ENCODE data around the gene PLEKHM3. TPM values are rescaled to one million over a fixed set of nuclear protein-coding genes. Genes with fewer than 3 reads are reported as not detected.

Gene PLEKHM3
- total and polyA plus RNA-seq, 2 of the 13 experiments (the other 11 are each of a cell fraction or from before 2014, with no cell fraction given), result 4.5 to 4.7 TPM

DNA sequence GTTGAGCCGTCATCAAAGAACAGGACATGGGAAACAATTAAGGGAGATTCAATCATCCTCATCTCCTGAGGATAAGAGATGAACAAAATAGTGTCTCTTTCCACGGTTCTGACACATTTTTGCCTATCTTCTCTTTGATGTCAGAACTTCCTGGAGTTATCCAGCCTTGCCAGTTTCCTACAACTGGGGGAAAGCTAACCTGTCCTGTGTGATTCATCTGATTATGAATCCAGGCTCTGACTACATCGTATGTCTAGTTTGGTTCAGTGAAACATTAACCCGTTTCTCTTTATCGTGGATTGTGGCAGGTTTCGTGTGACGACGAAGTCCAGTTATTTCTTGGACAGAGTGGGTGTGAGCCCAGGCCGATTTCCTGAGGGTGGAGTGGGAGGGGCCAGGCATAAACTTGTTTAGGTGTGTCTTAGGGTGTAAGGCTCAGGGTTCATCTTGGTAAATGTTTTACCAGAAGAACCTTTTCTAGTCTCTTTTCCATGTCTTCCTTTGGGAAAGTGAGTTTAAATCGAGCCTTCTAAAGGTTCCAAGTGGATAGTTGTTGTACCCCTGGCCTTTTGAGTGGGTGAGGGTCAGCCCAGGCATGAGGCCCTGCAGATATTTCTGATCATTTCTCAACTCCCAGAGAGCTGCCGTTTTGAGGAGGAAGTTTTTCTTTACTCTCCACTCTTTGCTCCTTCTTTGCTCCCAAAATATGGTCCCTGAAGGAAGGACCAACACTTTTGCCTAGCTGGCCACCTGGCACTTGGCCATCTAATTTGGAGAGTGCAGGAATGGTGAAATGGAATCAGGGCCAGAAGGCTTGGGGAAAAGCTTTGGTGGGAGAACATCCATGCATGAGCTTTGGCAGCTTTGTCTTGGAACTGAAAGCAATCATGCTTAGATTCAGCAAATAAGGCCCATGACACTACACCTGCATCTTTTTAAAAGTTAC, 205.2 kb downstream of the PLEKHM3 start (continued):
- TF ChIP-seq SAP130 (CRISPR knock-in tag; IDR thresholded peaks at IDR 0.05; ENCODE audit: low read depth), result peak; percentile 94
- TF ChIP-seq, protein P1, sequence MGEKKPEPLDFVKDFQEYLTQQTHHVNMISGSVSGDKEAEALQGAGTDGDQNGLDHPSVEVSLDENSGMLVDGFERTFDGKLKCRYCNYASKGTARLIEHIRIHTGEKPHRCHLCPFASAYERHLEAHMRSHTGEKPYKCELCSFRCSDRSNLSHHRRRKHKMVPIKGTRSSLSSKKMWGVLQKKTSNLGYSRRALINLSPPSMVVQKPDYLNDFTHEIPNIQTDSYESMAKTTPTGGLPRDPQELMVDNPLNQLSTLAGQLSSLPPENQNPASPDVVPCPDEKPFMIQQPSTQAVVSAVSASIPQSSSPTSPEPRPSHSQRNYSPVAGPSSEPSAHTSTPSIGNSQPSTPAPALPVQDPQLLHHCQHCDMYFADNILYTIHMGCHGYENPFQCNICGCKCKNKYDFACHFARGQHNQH (CRISPR knock-in tag; IDR thresholded peaks at IDR 0.05), result peak; percentile 98
- no peak for TF ChIP-seq MATR3 (CRISPR knock-in tag; IDR thresholded peaks at IDR 0.05)
- peak; percentile 44; the same call in 1 of the 2 replicates for TF ChIP-seq ZBTB21 (CRISPR knock-in tag; IDR thresholded peaks at IDR 0.05)
- TF ChIP-seq, protein P2, sequence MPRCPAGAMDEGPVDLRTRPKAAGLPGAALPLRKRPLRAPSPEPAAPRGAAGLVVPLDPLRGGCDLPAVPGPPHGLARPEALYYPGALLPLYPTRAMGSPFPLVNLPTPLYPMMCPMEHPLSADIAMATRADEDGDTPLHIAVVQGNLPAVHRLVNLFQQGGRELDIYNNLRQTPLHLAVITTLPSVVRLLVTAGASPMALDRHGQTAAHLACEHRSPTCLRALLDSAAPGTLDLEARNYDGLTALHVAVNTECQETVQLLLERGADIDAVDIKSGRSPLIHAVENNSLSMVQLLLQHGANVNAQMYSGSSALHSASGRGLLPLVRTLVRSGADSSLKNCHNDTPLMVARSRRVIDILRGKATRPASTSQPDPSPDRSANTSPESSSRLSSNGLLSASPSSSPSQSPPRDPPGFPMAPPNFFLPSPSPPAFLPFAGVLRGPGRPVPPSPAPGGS (CRISPR knock-in tag; IDR thresholded peaks at IDR 0.05), result 0 out of 2 replicates have a peak, but pooled peaks have one; percentile 12
- TF ChIP-seq, protein P3, sequence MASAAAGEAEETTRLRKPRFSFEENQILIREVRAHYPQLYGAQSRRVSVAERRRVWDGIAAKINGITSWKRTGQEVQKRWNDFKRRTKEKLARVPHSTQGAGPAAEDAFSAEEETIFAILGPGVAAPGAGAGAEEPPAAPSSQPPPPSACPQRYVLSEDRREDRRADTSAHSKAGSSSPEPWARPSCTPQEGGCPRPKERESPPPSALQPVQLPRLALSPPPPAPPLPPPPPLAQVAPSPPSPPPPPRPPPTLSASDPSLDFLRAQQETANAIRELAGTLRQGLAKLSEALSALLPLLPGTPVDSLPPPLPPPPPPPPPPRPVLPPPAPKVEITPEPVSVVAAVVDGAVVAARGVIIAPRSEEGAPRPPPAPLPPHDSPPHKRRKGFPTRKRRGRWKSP (CRISPR knock-in tag; IDR thresholded peaks at IDR 0.05), result no peak
- peak; percentile 66; the same call in 1 of the 2 replicates for TF ChIP-seq RFXAP (CRISPR knock-in tag; IDR thresholded peaks at IDR 0.05; ENCODE audit: borderline replicate concordance)
- TF ChIP-seq, protein P4, sequence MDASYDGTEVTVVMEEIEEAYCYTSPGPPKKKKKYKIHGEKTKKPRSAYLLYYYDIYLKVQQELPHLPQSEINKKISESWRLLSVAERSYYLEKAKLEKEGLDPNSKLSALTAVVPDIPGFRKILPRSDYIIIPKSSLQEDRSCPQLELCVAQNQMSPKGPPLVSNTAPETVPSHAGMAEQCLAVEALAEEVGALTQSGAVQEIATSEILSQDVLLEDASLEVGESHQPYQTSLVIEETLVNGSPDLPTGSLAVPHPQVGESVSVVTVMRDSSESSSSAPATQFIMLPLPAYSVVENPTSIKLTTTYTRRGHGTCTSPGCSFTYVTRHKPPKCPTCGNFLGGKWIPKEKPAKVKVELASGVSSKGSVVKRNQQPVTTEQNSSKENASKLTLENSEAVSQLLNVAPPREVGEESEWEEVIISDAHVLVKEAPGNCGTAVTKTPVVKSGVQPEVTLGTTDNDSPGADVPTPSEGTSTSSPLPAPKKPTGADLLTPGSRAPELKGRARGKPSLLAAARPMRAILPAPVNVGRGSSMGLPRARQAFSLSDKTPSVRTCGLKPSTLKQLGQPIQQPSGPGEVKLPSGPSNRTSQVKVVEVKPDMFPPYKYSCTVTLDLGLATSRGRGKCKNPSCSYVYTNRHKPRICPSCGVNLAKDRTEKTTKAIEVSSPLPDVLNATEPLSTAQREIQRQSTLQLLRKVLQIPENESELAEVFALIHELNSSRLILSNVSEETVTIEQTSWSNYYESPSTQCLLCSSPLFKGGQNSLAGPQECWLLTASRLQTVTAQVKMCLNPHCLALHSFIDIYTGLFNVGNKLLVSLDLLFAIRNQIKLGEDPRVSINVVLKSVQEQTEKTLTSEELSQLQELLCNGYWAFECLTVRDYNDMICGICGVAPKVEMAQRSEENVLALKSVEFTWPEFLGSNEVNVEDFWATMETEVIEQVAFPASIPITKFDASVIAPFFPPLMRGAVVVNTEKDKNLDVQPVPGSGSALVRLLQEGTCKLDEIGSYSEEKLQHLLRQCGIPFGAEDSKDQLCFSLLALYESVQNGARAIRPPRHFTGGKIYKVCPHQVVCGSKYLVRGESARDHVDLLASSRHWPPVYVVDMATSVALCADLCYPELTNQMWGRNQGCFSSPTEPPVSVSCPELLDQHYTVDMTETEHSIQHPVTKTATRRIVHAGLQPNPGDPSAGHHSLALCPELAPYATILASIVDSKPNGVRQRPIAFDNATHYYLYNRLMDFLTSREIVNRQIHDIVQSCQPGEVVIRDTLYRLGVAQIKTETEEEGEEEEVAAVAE (CRISPR knock-in tag; IDR thresholded peaks at IDR 0.05; ENCODE audit: borderline replicate concordance), result no peak; the same call in 1 of the 2 replicates
- TF ChIP-seq DNMT3B (CRISPR knock-in tag; conservative IDR thresholded peaks at IDR 0.05), result no peak; the same call in 1 of the 2 replicates
- TF ChIP-seq, protein P5, sequence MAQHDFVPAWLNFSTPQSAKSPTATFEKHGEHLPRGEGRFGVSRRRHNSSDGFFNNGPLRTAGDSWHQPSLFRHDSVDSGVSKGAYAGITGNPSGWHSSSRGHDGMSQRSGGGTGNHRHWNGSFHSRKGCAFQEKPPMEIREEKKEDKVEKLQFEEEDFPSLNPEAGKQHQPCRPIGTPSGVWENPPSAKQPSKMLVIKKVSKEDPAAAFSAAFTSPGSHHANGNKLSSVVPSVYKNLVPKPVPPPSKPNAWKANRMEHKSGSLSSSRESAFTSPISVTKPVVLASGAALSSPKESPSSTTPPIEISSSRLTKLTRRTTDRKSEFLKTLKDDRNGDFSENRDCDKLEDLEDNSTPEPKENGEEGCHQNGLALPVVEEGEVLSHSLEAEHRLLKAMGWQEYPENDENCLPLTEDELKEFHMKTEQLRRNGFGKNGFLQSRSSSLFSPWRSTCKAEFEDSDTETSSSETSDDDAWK (CRISPR knock-in tag; IDR thresholded peaks at IDR 0.05), result no peak
- TF ChIP-seq ZNF20 (CRISPR knock-in tag; IDR thresholded peaks at IDR 0.05), result no peak
- no peak for TF ChIP-seq FIP1L1 (IDR thresholded peaks at IDR 0.05; ENCODE audit: borderline replicate concordance, insufficient read depth, low read depth, low read length)
- TF ChIP-seq, protein P6, sequence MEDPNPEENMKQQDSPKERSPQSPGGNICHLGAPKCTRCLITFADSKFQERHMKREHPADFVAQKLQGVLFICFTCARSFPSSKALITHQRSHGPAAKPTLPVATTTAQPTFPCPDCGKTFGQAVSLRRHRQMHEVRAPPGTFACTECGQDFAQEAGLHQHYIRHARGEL (CRISPR knock-in tag; IDR thresholded peaks at IDR 0.05), result no peak
- TF ChIP-seq MIXL1 (CRISPR knock-in tag; IDR thresholded peaks at IDR 0.05), result peak; percentile 95
- TF ChIP-seq PRPF4 (IDR thresholded peaks at IDR 0.05; ENCODE audit: low read depth, low read length, poor library complexity, severe bottlenecking), result no peak
- no peak for TF ChIP-seq ZFP41 (CRISPR knock-in tag; IDR thresholded peaks at IDR 0.05; ENCODE audit: borderline replicate concordance)
- TF ChIP-seq, protein P7, sequence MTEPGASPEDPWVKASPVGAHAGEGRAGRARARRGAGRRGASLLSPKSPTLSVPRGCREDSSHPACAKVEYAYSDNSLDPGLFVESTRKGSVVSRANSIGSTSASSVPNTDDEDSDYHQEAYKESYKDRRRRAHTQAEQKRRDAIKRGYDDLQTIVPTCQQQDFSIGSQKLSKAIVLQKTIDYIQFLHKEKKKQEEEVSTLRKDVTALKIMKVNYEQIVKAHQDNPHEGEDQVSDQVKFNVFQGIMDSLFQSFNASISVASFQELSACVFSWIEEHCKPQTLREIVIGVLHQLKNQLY (CRISPR knock-in tag; IDR thresholded peaks at IDR 0.05), result peak; percentile 68
- 0 out of 2 replicates have a peak, but pooled peaks have one; percentile 31 for TF ChIP-seq KMT2B (CRISPR knock-in tag; IDR thresholded peaks at IDR 0.05)

Data from HepG2 (cell line).